Measurements from ENCODE around the gene GSTT2B.

The GSTT2B gene

DNA sequence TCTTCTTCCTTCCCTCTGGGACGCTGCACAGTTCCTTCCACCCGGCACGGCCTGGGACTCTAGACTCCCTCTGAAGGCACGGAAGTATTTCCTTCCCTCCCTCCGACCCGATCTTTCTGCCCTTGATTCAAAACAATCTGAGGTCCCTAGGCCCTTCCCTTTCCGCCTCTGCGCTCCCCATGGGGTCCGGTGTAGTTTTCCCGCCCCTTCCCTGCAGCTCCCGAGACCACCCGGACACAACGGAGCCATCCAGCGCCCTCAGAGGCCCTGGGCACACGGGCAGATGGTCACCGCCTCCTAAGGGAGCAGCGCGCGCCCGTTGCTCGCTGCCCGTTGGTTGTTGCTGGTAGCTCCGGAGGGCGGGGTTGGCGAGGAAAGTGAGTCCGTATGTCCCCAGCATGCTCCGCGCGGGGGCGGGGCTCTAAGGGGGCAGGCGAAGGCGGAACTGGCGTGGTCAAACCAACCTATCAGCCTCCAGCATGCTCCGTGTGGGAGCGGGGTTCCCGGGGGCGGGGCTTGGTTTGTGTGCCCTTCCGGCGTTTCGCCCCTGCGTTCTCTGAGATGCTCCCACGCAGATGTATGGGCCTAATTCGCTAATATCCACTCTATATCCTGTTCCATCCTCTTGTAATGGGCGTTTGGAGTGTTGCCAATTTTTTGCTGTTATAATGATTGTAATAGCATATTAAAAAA lies 47.2 kb downstream of the GSTT2B start:
- no peak for TF ChIP-seq CTCF (IDR thresholded peaks at IDR 0.05; ENCODE audit: borderline replicate concordance, insufficient read depth, low read depth, low read length)
- H3K4me3 ChIP-seq (ENCODE audit: low read depth, low read length): peak overlapping the region; percentile 86

DNA sequence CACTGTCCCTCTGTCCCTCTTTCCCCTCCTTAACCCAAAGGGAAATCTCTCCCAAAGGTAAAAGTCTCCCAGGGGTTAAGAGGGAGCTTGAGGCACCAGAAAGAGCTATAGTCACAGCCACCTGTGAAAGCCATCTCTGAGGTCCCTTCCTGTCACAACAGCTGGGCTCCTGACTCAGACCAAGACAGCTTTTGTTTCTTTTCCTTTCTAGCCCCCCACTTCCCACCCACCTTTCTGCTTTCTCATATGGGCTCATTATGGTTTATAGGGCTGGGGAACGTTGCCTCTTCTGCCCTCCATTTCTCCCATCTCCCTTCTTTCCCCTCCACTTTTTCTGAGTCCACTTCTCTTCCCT lies 47.7 kb downstream of the GSTT2B start:
- no peak for TF ChIP-seq CTCF (IDR thresholded peaks at IDR 0.05; ENCODE audit: borderline replicate concordance, insufficient read depth, low read depth, low read length)
- H3K4me3 ChIP-seq (ENCODE audit: low read depth, low read length): peak overlapping the region; percentile 86

GRCh38 chr22:23912293-23912903 lies 48.6 kb downstream of the GSTT2B start:
- no peak for TF ChIP-seq CTCF (IDR thresholded peaks at IDR 0.05; ENCODE audit: borderline replicate concordance, insufficient read depth, low read depth, low read length)
- no peak overlapping the region for H3K4me3 ChIP-seq (ENCODE audit: low read depth, low read length)

- no peak for TF ChIP-seq CTCF (IDR thresholded peaks at IDR 0.05; ENCODE audit: borderline replicate concordance, insufficient read depth, low read depth, low read length)
- no peak overlapping the region for H3K4me3 ChIP-seq (ENCODE audit: low read depth, low read length)
Observed at GRCh38 chr22:23911318-23911980, 49.5 kb downstream of the GSTT2B start.

DNA sequence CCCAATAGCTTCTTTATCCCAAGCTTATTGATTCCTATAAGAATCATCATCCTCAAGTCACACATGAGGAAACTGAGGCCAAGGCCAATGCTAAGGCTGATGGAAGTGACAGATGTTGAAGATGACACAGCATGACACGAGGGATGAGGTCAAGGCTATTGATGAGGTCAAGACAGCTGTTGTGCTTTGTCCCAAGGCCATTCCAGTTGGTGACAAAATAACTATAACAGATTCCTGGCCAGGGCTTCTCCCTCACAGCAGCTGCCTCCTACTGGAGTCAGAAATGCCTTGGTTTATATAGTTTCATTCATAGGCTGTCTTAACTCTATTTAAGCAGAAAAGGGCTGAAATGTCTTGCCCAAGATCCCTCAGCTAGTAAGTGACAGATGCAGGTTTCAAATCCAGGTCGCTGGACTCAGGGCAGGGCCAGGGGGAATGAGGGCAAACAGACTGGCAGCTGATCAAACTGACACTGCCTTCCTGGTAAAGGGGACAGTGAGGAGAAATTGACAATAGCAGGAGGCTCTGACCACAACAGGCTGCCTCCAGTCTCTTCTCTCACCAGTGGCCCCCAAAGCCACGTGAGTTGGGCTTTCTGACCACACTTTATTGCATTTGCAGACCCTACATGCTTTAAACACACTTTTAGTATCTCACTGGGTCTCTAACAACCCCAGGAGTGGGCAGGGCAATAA lies 50.4 kb downstream of the GSTT2B start:
- no peak for TF ChIP-seq CTCF (IDR thresholded peaks at IDR 0.05; ENCODE audit: borderline replicate concordance, insufficient read depth, low read depth, low read length)

GRCh38 chr22:23909296-23909898 lies 51.6 kb downstream of the GSTT2B start:
- no peak for TF ChIP-seq CTCF (IDR thresholded peaks at IDR 0.05; ENCODE audit: borderline replicate concordance, insufficient read depth, low read depth, low read length)
- H3K4me3 ChIP-seq (ENCODE audit: low read depth, low read length): no peak overlapping the region

More for the DNA sequence above, 50.4 kb downstream of the GSTT2B start:
- no peak overlapping the region for H3K4me3 ChIP-seq (ENCODE audit: low read depth, low read length)

Measured in GM12875 (cell line).